Epithelial cell of prostate (primary cell): Measurements from ENCODE around the gene FNBP1.
"Not testable (repeated sequence)": the region's sequence is repeated elsewhere in the genome, so short reads cannot be mapped to it uniquely, and the experiment has no call there.

ENCODE experiments used
- DNase-seq: peaks from one replicate; pipeline ENCODE4 v3.0.0-alpha.2; 2011; ENCODE audit warnings: low read depth, low spot score
- H3K27ac ChIP-seq: fragments of 450-650 bp; 2 replicates; pipeline ENCODE4 v1.5.1; 2017; ENCODE audit warnings: mild to moderate bottlenecking

Gene FNBP1

GRCh38 chr9:129998491-129999140 is 44.4 kb downstream of the FNBP1 start:
- H3K27ac ChIP-seq: no peak overlapping the region
- DNase-seq: no peak

- DNase-seq: not testable (repeated sequence)
Observed at GRCh38 chr9:129997706-129998105, 45.3 kb downstream of the FNBP1 start.

GRCh38 chr9:129996161-129996830 is 46.7 kb downstream of the FNBP1 start:
- no peak for DNase-seq
- peak overlapping the region; percentile 62 for H3K27ac ChIP-seq

More at GRCh38 chr9:129997706-129998105, 45.3 kb downstream of the FNBP1 start:
- not testable (repeated sequence) for H3K27ac ChIP-seq

- peak overlapping the region; percentile 62 for H3K27ac ChIP-seq
- no peak for DNase-seq
Observed at GRCh38 chr9:129995409-129996160, 47.4 kb downstream of the FNBP1 start.

GRCh38 chr9:129994882-129995281 is 48.1 kb downstream of the FNBP1 start:
- peak overlapping the region; percentile 62 for H3K27ac ChIP-seq
- no peak for DNase-seq

- DNase-seq, H3K27ac ChIP-seq: not testable (repeated sequence)
Observed at GRCh38 chr9:129991139-129991538, 51.9 kb downstream of the FNBP1 start.

- no peak for DNase-seq
- H3K27ac ChIP-seq: no peak overlapping the region
Observed at GRCh38 chr9:129990269-129991010, 52.5 kb downstream of the FNBP1 start.

GRCh38 chr9:129989740-129990139 is 53.2 kb downstream of the FNBP1 start:
- no peak overlapping the region for H3K27ac ChIP-seq

GRCh38 chr9:129989362-129989708 is 53.7 kb downstream of the FNBP1 start:
- no peak overlapping the region for H3K27ac ChIP-seq
- DNase-seq: no peak

More at GRCh38 chr9:129989740-129990139, 53.2 kb downstream of the FNBP1 start:
- no peak for DNase-seq

GRCh38 chr9:129988607-129989361 is 54.2 kb downstream of the FNBP1 start:
- H3K27ac ChIP-seq: no peak overlapping the region
- no peak for DNase-seq

- H3K27ac ChIP-seq: no peak overlapping the region
- DNase-seq: no peak
Observed at GRCh38 chr9:129987941-129988340, 55.0 kb downstream of the FNBP1 start.

- DNase-seq: no peak
- no peak overlapping the region for H3K27ac ChIP-seq
Observed at GRCh38 chr9:129987047-129987446, 55.9 kb downstream of the FNBP1 start.

GRCh38 chr9:129984589-129984988 is 58.4 kb downstream of the FNBP1 start:
- not testable (repeated sequence) for DNase-seq, H3K27ac ChIP-seq

- no peak overlapping the region for H3K27ac ChIP-seq
- DNase-seq: no peak
Observed at GRCh38 chr9:129983891-129984290, 59.1 kb downstream of the FNBP1 start.

GRCh38 chr9:129981180-129981907 is 61.6 kb downstream of the FNBP1 start:
- DNase-seq: no peak
- H3K27ac ChIP-seq: no peak overlapping the region

GRCh38 chr9:129980224-129980623 is 62.8 kb downstream of the FNBP1 start:
- H3K27ac ChIP-seq, DNase-seq: not testable (repeated sequence)

- H3K27ac ChIP-seq: no peak overlapping the region
- DNase-seq: no peak
Observed at GRCh38 chr9:129979071-129979745, 63.8 kb downstream of the FNBP1 start.

- no peak for DNase-seq
- no peak overlapping the region for H3K27ac ChIP-seq
Observed at GRCh38 chr9:129972816-129973215, 70.2 kb downstream of the FNBP1 start.
